WTC11 (cell line): Measurements from ENCODE around the gene KIRREL3. TPM values are rescaled to one million over a fixed set of nuclear protein-coding genes. Genes with fewer than 3 reads are reported as not detected.

ENCODE experiments used
- microRNA-seq: library from miRNA; unstranded; fragments of <30 nt; microRNA quantifications from one replicate; pipeline ENCODE4 v1.2.0, GENCODE V29; 2022; ENCODE audit warnings: borderline number of aligned reads
- total RNA-seq: library from RNA; stranded (reverse); gene quantifications from 3 replicates; pipeline ENCODE4 v1.2.3, GENCODE V29; 2021

KIRREL3 gene
- total RNA-seq, 1 experiment from 2014 or later, result 0.59 TPM

Small RNA genes within 50 kb of the gene (microRNA-seq; reads per million reads assigned to microRNA genes)
- not detected for gene MIR3167
